ENCODE results near the gene ETS1. TPM values are rescaled to one million over a fixed set of nuclear protein-coding genes. Genes with fewer than 3 reads are reported as not detected.

Gene ETS1
- total and polyA plus RNA-seq, 2 experiments from 2014 or later = 1.7 to 10.2 TPM

DNA sequence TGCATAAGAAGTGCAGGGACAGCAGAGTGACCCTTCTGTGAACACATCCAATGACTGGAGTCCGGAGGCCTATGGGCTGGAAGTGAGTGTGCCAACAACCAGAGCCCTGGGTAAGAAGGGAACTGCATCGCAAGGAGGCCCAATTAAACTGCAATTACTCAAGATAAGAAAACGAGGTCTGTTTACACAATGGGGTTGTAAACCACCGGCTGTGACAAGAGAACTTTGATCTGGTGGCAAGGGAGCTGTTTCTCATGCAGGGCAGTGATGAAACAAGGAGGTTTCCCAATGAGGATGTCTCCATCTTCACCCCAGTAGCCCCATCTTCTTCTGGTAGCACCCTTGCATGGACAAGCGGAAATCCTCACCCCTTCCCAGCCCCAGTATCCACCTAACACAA is 21.5 kb downstream of the ETS1 start:
- H3K36me3 ChIP-seq = no peaks in the 10 kb centered on the region
- DNase-seq (ENCODE audit: low read depth in 1 of 2, low spot score in 1 of 2) = no peak
- H3K27me3 ChIP-seq = peaks cover 64% of the 10 kb centered on the region
- TF ChIP-seq, protein P1, sequence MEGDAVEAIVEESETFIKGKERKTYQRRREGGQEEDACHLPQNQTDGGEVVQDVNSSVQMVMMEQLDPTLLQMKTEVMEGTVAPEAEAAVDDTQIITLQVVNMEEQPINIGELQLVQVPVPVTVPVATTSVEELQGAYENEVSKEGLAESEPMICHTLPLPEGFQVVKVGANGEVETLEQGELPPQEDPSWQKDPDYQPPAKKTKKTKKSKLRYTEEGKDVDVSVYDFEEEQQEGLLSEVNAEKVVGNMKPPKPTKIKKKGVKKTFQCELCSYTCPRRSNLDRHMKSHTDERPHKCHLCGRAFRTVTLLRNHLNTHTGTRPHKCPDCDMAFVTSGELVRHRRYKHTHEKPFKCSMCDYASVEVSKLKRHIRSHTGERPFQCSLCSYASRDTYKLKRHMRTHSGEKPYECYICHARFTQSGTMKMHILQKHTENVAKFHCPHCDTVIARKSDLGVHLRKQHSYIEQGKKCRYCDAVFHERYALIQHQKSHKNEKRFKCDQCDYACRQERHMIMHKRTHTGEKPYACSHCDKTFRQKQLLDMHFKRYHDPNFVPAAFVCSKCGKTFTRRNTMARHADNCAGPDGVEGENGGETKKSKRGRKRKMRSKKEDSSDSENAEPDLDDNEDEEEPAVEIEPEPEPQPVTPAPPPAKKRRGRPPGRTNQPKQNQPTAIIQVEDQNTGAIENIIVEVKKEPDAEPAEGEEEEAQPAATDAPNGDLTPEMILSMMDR (IDR thresholded peaks at IDR 0.05; ENCODE audit: low read depth, low read length) = no peak
- H3K4me3 ChIP-seq = no peak overlapping the region
- no peak overlapping the region for H3K27ac ChIP-seq
- H3K9me3 ChIP-seq (ENCODE audit: low read depth) = no peaks in the 10 kb centered on the region
- H3K4me1 ChIP-seq (ENCODE audit: low read depth) = no peaks in the 10 kb centered on the region

DNA sequence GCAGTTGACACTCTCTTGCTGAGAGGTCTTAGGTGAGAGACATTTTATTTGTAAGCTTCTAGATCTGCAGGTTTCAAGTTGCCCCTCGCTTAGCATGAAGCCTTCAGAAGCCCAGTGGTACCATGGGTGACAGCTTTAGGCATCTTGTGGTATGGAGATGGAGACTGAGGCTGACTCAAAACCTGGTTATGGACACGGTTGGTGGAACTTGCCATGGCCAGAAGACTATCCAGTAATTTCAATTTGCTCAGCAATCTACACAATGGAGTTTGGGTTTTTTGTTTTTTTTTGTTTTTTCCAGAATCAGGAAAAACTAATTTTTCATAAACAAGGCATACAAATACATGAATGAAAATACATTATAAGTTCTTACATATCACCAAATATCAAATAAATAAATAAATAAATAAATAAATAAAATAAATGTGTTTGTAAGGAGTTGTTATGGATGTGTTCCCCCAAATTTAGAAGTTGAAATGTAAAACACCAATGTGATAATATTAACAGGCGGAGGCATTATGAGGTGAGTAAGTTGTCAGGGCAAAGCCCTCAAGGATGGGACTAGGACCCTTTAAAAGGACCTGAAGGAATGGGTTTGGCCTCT is 22.6 kb downstream of the ETS1 start:
- no peaks in the 10 kb centered on the region for H3K36me3 ChIP-seq
- TF ChIP-seq, protein P1 (IDR thresholded peaks at IDR 0.05; ENCODE audit: low read depth, low read length) = no peak

DNA sequence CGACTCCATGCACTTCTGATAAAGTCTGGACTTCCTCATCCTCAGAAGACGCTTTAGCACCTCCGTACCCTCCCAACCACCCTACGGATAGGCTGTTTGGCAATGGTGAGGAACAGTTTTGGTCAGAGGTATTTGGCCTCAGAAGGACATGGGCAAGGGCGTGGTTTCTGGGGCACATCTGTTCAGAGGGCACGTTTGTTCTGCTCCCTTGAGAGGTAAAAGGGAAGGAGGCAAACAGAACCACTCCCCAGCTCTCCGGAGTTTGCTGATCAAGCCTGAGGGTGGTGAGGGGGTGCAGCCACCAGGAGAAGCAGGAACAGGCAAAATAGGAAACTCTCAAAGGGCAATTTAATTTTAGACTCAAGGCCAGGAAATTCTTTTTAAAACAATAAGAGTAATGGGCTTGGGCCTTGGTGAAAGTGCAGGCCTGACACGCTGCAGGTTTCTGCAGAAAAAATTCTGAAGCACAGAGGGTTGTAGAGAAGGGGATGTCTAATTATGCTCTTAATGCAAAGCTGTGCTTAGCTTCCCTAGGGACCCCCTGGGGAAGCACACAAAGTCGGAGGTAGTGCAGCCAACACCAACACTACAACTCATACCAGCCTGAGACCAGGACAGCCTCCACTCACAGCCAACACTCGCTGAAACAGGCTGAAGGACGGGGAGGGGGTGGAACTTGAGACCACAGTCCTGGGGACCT is 23.3 kb downstream of the ETS1 start:
- Histone ChIP-seq H3K36me3 (no peaks in the 10 kb centered on the region), H3K27me3 (peaks cover 72% of the 10 kb centered on the region), H3K9me3 (ENCODE audit: low read depth) (no peaks in the 10 kb centered on the region), H3K4me3 (no peak overlapping the region), H3K27ac (no peak overlapping the region), H3K4me1 (ENCODE audit: low read depth) (no peaks in the 10 kb centered on the region)
- DNase-seq (ENCODE audit: low read depth in 1 of 2, low spot score in 1 of 2) = no peak
- TF ChIP-seq, protein P1 (IDR thresholded peaks at IDR 0.05; ENCODE audit: low read depth, low read length) = no peak

More for the DNA sequence above, 22.6 kb downstream of the ETS1 start:
- no peaks in the 10 kb centered on the region for H3K4me1 ChIP-seq (ENCODE audit: low read depth)
- no peak for DNase-seq (ENCODE audit: low read depth in 1 of 2, low spot score in 1 of 2)
- H3K27ac ChIP-seq = no peak overlapping the region
- no peaks in the 10 kb centered on the region for H3K9me3 ChIP-seq (ENCODE audit: low read depth)
- no peak overlapping the region for H3K4me3 ChIP-seq
- H3K27me3 ChIP-seq = peaks cover 68% of the 10 kb centered on the region

DNA sequence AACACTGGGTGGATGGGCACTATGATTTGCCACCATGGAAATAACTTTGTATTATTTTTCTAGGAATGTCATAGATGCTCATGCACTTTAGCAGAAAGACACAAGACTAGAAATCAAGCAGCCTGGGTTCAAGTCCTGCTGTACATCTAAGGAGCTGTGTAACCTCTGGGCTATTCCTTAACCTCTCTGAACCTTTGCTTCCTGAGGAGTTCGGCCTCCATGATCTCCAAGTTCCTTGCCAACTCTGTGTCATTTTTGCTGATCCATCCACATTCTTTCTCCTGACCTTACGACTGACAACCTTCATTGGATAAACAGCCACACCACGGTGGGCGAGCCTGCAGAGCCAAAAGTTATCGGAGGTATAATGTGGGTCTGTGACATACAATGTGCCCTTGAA is 24.1 kb downstream of the ETS1 start:
- Histone ChIP-seq H3K4me1 (ENCODE audit: low read depth) (no peaks in the 10 kb centered on the region), H3K27ac (no peak overlapping the region), H3K4me3 (no peak overlapping the region), H3K9me3 (ENCODE audit: low read depth) (no peaks in the 10 kb centered on the region), H3K27me3 (peaks cover 77% of the 10 kb centered on the region), H3K36me3 (no peaks in the 10 kb centered on the region)
- TF ChIP-seq, protein P1 (IDR thresholded peaks at IDR 0.05; ENCODE audit: low read depth, low read length) = no peak
- DNase-seq (ENCODE audit: low read depth in 1 of 2, low spot score in 1 of 2) = no peak

DNA sequence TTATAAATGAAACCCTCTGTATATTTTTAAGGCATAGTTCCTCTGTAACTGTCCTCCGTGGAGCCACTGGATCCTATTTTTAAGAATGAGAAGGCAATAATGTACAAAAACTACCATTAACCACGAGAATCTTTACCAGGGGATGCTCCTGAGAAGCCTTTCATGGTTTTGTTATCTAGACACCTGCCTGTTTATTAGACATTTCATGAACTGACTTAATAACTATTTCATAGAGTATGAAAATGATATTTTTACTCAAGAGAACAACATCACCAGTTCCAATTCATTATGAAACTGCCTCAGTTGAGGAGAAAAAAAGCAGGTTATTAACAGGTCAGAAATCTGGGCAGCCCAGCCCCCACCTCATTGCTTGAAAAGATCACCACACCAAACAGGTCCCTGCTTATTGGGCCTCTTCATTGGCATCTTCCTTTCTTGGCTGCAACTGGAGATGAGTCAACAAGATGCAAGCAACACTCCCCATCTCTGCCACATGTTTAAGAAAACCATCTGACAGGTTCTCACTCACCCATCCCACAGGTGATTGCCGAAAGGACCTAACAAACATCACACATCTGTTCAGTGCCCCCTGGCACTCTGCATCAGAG is 27.8 kb downstream of the ETS1 start:
- Histone ChIP-seq H3K27me3 (peaks cover 59% of the 10 kb centered on the region), H3K4me1 (ENCODE audit: low read depth) (no peaks in the 10 kb centered on the region), H3K36me3 (no peaks in the 10 kb centered on the region), H3K9me3 (ENCODE audit: low read depth) (no peaks in the 10 kb centered on the region), H3K4me3 (no peak overlapping the region), H3K27ac (no peak overlapping the region)
- no peak for DNase-seq (ENCODE audit: low read depth in 1 of 2, low spot score in 1 of 2)
- TF ChIP-seq, protein P1 (IDR thresholded peaks at IDR 0.05; ENCODE audit: low read depth, low read length) = no peak
